ENCODE data around the gene PLS1. TPM values are rescaled to one million over a fixed set of nuclear protein-coding genes. Genes with fewer than 3 reads are reported as not detected.
"Not testable (repeated sequence)": the region's sequence is repeated elsewhere in the genome, so short reads cannot be mapped to it uniquely, and the experiment has no call there.

PLS1 gene
- total RNA-seq, 2 donors from 2014 or later = 11.3 to 26.4 TPM

GRCh38 chr3:142601713-142602112, 5.5 kb downstream of the PLS1 start:
- no peak overlapping the region for H3K4me3 ChIP-seq (ENCODE audit: low read length)
- H3K9me3 ChIP-seq (ENCODE audit: control insufficient read depth, low read length) = no peaks in the 10 kb centered on the region
- no peaks in the 10 kb centered on the region for H3K4me1 ChIP-seq (ENCODE audit: control insufficient read depth, insufficient read depth, low read length)
- H3K27me3 Mint-ChIP-seq (ENCODE audit: insufficient read depth) = peaks cover 6% of the 10 kb centered on the region
- 89 to 100% methylated on average over 3 to 4 of the region's 4 CpGs for WGBS, 2 experiments (ENCODE audit: insufficient coverage in 1 of 2, insufficient read length in 1 of 2)
- H3K27ac ChIP-seq (ENCODE audit: low read depth, low read length) = no peak overlapping the region
- H3K36me3 ChIP-seq (ENCODE audit: control insufficient read depth, insufficient read depth, low read length) = no peaks in the 10 kb centered on the region
- no peak overlapping the region for H3K9ac ChIP-seq (ENCODE audit: extremely low read depth, low read length, poor library complexity, severe bottlenecking)
- DNase-seq = no peak
- H3K27me3 ChIP-seq (ENCODE audit: control insufficient read depth, insufficient read depth, low read length, poor library complexity, severe bottlenecking) = no peaks in the 10 kb centered on the region
- no peaks in the 10 kb centered on the region for H3K9me3 Mint-ChIP-seq
- H3K4me3 Mint-ChIP-seq = no peak overlapping the region
- H3K4me1 Mint-ChIP-seq = peaks cover 12% of the 10 kb centered on the region
- peaks cover 2% of the 10 kb centered on the region for H3K36me3 Mint-ChIP-seq (ENCODE audit: low read depth)
- TF ChIP-seq, protein P1, sequence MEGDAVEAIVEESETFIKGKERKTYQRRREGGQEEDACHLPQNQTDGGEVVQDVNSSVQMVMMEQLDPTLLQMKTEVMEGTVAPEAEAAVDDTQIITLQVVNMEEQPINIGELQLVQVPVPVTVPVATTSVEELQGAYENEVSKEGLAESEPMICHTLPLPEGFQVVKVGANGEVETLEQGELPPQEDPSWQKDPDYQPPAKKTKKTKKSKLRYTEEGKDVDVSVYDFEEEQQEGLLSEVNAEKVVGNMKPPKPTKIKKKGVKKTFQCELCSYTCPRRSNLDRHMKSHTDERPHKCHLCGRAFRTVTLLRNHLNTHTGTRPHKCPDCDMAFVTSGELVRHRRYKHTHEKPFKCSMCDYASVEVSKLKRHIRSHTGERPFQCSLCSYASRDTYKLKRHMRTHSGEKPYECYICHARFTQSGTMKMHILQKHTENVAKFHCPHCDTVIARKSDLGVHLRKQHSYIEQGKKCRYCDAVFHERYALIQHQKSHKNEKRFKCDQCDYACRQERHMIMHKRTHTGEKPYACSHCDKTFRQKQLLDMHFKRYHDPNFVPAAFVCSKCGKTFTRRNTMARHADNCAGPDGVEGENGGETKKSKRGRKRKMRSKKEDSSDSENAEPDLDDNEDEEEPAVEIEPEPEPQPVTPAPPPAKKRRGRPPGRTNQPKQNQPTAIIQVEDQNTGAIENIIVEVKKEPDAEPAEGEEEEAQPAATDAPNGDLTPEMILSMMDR (conservative IDR thresholded peaks at IDR 0.05) = no peak
- H3K27ac Mint-ChIP-seq = no peak overlapping the region

DNA sequence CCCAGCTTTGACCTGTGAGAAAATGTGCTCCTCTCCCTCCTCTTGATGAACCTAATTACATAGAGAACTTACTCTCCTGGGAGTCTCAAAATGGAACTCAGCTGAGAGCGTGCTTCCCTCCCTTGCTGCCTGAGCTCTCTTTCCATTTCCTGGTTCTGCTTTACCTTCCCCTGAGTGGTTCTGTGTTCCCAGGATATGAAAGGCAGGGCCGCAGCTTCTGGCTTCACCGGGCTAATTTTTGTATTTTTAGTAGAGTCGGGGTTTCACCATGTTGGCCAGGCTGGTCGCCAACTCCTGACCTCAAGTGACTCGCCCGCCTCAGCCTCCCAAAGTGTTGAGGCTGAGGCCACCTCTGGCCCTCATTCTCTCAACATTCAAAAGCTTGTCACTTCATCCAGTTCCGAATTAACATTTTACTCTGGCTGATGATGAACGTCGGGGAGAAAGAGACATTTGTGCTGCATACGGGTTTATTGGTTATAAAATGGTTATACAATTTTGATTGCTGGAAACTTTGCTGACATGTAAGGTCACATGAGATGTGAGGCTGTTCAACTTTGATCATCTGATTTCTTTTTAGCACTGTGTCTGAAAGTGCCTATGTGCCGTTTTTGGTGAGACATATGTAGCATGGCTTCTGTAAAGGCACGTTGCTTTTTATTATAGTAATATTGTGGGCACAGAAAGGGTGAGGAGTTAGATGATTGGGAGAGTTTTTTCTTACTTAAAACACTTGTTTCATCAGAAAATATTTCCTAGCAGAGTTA, 6.6 kb downstream of the PLS1 start:
- no peak overlapping the region for H3K27ac ChIP-seq (ENCODE audit: low read depth, low read length)
- DNase-seq = no peak
- no peaks in the 10 kb centered on the region for H3K4me1 ChIP-seq (ENCODE audit: control insufficient read depth, insufficient read depth, low read length)
- no peaks in the 10 kb centered on the region for H3K36me3 ChIP-seq (ENCODE audit: control insufficient read depth, insufficient read depth, low read length)
- TF ChIP-seq, protein P1 (conservative IDR thresholded peaks at IDR 0.05) = no peak
- 93 to 94% methylated on average over 12 to 13 of the region's 13 CpGs for WGBS, 2 experiments (ENCODE audit: insufficient coverage in 1 of 2, insufficient read length in 1 of 2)
- H3K9me3 ChIP-seq (ENCODE audit: control insufficient read depth, low read length) = no peaks in the 10 kb centered on the region
- H3K36me3 Mint-ChIP-seq (ENCODE audit: low read depth) = peaks cover 2% of the 10 kb centered on the region
- no peak overlapping the region for H3K4me3 Mint-ChIP-seq
- H3K27me3 Mint-ChIP-seq (ENCODE audit: insufficient read depth) = no peaks in the 10 kb centered on the region
- H3K27me3 ChIP-seq (ENCODE audit: control insufficient read depth, insufficient read depth, low read length, poor library complexity, severe bottlenecking) = no peaks in the 10 kb centered on the region
- H3K9me3 Mint-ChIP-seq = no peaks in the 10 kb centered on the region
- H3K4me3 ChIP-seq (ENCODE audit: low read length) = no peak overlapping the region
- peaks cover 3% of the 10 kb centered on the region for H3K4me1 Mint-ChIP-seq
- H3K27ac Mint-ChIP-seq = no peak overlapping the region
- no peak overlapping the region for H3K9ac ChIP-seq (ENCODE audit: extremely low read depth, low read length, poor library complexity, severe bottlenecking)

DNA sequence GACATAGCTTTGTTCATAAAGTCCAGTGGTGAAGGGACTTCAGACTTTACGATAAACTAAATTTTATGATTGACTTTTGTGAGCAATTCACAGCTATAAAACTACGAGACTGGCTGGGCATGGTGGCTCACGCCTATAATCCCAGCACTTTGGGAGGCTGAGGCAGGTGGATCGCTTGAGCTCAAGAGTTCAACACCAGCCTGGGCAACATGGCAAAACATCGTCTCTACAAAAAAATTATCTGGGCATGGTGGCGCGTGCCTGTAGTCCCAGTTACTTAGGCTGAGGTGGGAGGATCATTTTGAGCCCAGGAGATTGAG, 7.2 kb downstream of the PLS1 start:
- H3K9me3 Mint-ChIP-seq; H3K9me3 ChIP-seq (ENCODE audit: control insufficient read depth, low read length); H3K4me1 Mint-ChIP-seq; H3K9ac ChIP-seq (ENCODE audit: extremely low read depth, low read length, poor library complexity, severe bottlenecking); H3K27ac ChIP-seq (ENCODE audit: low read depth, low read length); H3K36me3 Mint-ChIP-seq (ENCODE audit: low read depth); H3K36me3 ChIP-seq (ENCODE audit: control insufficient read depth, insufficient read depth, low read length); H3K4me3 Mint-ChIP-seq; DNase-seq; H3K27me3 Mint-ChIP-seq (ENCODE audit: insufficient read depth); H3K27ac Mint-ChIP-seq; H3K4me1 ChIP-seq (ENCODE audit: control insufficient read depth, insufficient read depth, low read length); H3K4me3 ChIP-seq (ENCODE audit: low read length); H3K27me3 ChIP-seq (ENCODE audit: control insufficient read depth, insufficient read depth, low read length, poor library complexity, severe bottlenecking): not testable (repeated sequence)
- 86 to 93% methylated on average over 7 of the region's 7 CpGs for WGBS, 2 experiments (ENCODE audit: insufficient coverage in 1 of 2, insufficient read length in 1 of 2)

- no peaks in the 10 kb centered on the region for H3K9me3 ChIP-seq (ENCODE audit: control insufficient read depth, low read length)
- no peak overlapping the region for H3K9ac ChIP-seq (ENCODE audit: extremely low read depth, low read length, poor library complexity, severe bottlenecking)
- H3K36me3 ChIP-seq (ENCODE audit: control insufficient read depth, insufficient read depth, low read length) = no peaks in the 10 kb centered on the region
- H3K4me1 ChIP-seq (ENCODE audit: control insufficient read depth, insufficient read depth, low read length) = no peaks in the 10 kb centered on the region
- H3K9me3 Mint-ChIP-seq = no peaks in the 10 kb centered on the region
- no peak for DNase-seq
- H3K27me3 ChIP-seq (ENCODE audit: control insufficient read depth, insufficient read depth, low read length, poor library complexity, severe bottlenecking) = no peaks in the 10 kb centered on the region
- no peak overlapping the region for H3K4me3 ChIP-seq (ENCODE audit: low read length)
- TF ChIP-seq, protein P1 (conservative IDR thresholded peaks at IDR 0.05) = no peak
- no peaks in the 10 kb centered on the region for H3K27me3 Mint-ChIP-seq (ENCODE audit: insufficient read depth)
- H3K36me3 Mint-ChIP-seq (ENCODE audit: low read depth) = no peaks in the 10 kb centered on the region
- H3K4me1 Mint-ChIP-seq = no peaks in the 10 kb centered on the region
- no peak overlapping the region for H3K27ac Mint-ChIP-seq
- no peak overlapping the region for H3K27ac ChIP-seq (ENCODE audit: low read depth, low read length)
- H3K4me3 Mint-ChIP-seq = no peak overlapping the region
Observed at GRCh38 chr3:142604940-142605339, 8.7 kb downstream of the PLS1 start.
